Activated CD8-positive, alpha-beta T cell treated with anti-CD3 and anti-CD28 coated beads for 36 hours (primary cell): Measurements from ENCODE around the gene SYT12. TPM values are rescaled to one million over a fixed set of nuclear protein-coding genes. Genes with fewer than 3 reads are reported as not detected.
"Not testable (repeated sequence)": the region's sequence is repeated elsewhere in the genome, so short reads cannot be mapped to it uniquely, and the experiment has no call there.

ENCODE experiments used
- ATAC-seq: fragments of 200-7000 bp; cut with Tn5 transposase; one replicate; pipeline ENCODE4 v1.10.0; 2021; ENCODE audit warnings: mild to moderate bottlenecking, moderate library complexity
- CTCF ChIA-PET: fragments of 350-600 bp; sonication (Branson Sonifier 250); formaldehyde crosslinking; loops from one replicate; lab custom pipeline; 2021; ENCODE audit warnings: antibody characterized with exemption; lab: Charles Lee
- POLR2A ChIA-PET: fragments of 350-600 bp; sonication (Branson Sonifier 250); formaldehyde crosslinking; loops from one replicate; lab custom pipeline; 2021; ENCODE audit warnings: antibody characterized with exemption; lab: Charles Lee
- DNase-seq: peaks from one replicate; pipeline ENCODE4 v3.0.0-alpha.2; 2020
- H3K27ac Mint-ChIP-seq: one replicate; pipeline ENCODE4 v1.8.0; 2021; ENCODE audit warnings: mild to moderate bottlenecking, mixed read lengths
- H3K27me3 Mint-ChIP-seq: one replicate; pipeline ENCODE4 v1.8.0; 2021; ENCODE audit warnings: mixed read lengths
- H3K36me3 Mint-ChIP-seq: one replicate; pipeline ENCODE4 v1.8.0; 2021; ENCODE audit warnings: low read depth, mixed read lengths
- H3K4me1 Mint-ChIP-seq: one replicate; pipeline ENCODE4 v1.8.0; 2021; ENCODE audit warnings: low read depth, mixed read lengths
- H3K4me3 Mint-ChIP-seq: one replicate; pipeline ENCODE4 v1.8.0; 2021; ENCODE audit warnings: mild to moderate bottlenecking, moderate library complexity, mixed read lengths
- H3K9me3 Mint-ChIP-seq: one replicate; pipeline ENCODE4 v1.8.0; 2021; ENCODE audit warnings: mixed read lengths
- intact Hi-C: fragments of 100-400 bp; cut with micrococcal nuclease; formaldehyde crosslinking; loops from one replicate; pipeline ENCODE4 v1.10.0; 2022
- total RNA-seq, 2 experiments: library from RNA; stranded (reverse); gene quantifications; one replicate each; pipeline ENCODE4 v1.2.3, GENCODE V29; 2021
- TF ChIP-seq, protein P1 (sequence below): fragments of 200-600 bp; IDR thresholded peaks from one replicate; pipeline ENCODE4 v1.8.0; 2022; ENCODE audit warnings: antibody characterized with exemption, mild to moderate bottlenecking

The SYT12 gene
- total RNA-seq, 2 experiments from 2014 or later: not detected

DNA sequence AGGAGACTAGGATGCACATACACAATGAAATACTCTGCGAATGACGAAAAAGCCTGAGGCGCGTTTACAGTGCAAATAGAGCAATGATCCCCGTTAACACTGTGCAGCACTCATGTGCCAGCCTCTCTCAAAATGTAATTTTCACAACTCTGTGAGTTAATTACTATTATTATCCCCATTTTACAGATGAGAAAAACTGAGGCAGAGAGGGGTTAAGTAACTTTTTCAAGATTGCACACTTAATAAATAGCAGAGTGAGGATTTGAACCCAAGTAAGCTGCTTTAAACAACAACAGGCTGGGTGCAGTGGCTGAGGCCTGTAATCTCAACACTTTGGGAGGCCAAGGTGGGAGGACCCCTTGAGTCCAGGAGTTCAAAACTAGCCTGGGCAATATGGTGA, 21.6 kb upstream of the SYT12 start:
- Mint-ChIP-seq H3K4me1 (peaks cover 1% of the 10 kb centered on the region), H3K27me3 (peaks cover 3% of the 10 kb centered on the region), H3K36me3 (no peaks in the 10 kb centered on the region), H3K9me3 (no peaks in the 10 kb centered on the region), H3K27ac (no peak overlapping the region), H3K4me3 (no peak overlapping the region)
- ATAC-seq: no peak
- intact Hi-C loops: no loop called here
- DNase-seq: no peak
- TF ChIP-seq, protein P1, sequence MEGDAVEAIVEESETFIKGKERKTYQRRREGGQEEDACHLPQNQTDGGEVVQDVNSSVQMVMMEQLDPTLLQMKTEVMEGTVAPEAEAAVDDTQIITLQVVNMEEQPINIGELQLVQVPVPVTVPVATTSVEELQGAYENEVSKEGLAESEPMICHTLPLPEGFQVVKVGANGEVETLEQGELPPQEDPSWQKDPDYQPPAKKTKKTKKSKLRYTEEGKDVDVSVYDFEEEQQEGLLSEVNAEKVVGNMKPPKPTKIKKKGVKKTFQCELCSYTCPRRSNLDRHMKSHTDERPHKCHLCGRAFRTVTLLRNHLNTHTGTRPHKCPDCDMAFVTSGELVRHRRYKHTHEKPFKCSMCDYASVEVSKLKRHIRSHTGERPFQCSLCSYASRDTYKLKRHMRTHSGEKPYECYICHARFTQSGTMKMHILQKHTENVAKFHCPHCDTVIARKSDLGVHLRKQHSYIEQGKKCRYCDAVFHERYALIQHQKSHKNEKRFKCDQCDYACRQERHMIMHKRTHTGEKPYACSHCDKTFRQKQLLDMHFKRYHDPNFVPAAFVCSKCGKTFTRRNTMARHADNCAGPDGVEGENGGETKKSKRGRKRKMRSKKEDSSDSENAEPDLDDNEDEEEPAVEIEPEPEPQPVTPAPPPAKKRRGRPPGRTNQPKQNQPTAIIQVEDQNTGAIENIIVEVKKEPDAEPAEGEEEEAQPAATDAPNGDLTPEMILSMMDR: no peak
- CTCF ChIA-PET: no interaction called here
- POLR2A ChIA-PET: no interaction called here

DNA sequence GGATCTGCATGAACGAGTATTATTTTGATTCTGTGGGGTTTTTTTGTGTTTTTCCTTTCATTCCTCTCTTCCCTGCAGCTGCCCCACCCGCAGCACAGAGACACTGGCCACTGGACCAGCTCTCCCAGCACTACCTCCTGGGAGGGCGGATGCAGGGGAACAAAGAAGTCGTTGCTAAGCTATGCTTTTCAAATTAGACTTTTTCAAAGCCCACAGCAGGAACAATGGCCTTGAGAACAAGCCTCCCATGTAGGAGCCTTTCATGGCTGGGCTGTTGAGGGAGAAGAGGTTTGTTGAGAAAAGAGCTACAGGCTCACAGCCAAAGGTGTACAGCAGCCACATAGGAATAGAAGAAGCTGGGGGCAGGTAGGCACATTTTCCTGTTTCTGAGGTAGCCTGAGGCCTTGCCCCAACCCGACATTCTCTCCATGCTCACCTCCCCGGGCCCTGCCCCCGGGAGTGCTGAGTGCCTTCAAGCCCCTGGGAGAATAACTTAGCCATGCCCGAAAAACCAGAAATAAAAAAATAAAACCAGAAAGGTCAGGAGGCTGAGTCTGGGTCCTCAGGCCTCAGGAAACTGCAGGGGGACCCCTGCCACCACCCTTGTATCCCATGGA, 20.5 kb upstream of the SYT12 start:
- TF ChIP-seq, protein P1: no peak

GRCh38 chr11:67002921-67003411, 20.0 kb upstream of the SYT12 start:
- intact Hi-C loops: no loop called here
- TF ChIP-seq, protein P1: no peak
- CTCF ChIA-PET: no interaction called here
- no peak overlapping the region for H3K4me3 Mint-ChIP-seq
- no peak for ATAC-seq
- no peak overlapping the region for H3K27ac Mint-ChIP-seq
- no peaks in the 10 kb centered on the region for H3K27me3 Mint-ChIP-seq
- H3K36me3 Mint-ChIP-seq: no peaks in the 10 kb centered on the region
- no peak for DNase-seq
- no peaks in the 10 kb centered on the region for H3K9me3 Mint-ChIP-seq
- H3K4me1 Mint-ChIP-seq: peaks cover 2% of the 10 kb centered on the region
- POLR2A ChIA-PET: no interaction called here

More for the DNA sequence above, 20.5 kb upstream of the SYT12 start:
- Mint-ChIP-seq H3K9me3 (no peaks in the 10 kb centered on the region), H3K4me1 (peaks cover 2% of the 10 kb centered on the region), H3K27me3 (no peaks in the 10 kb centered on the region), H3K27ac (no peak overlapping the region), H3K4me3 (no peak overlapping the region), H3K36me3 (no peaks in the 10 kb centered on the region)
- ChIA-PET POLR2A (no interaction called here), CTCF (no interaction called here)
- DNase-seq (no peak), ATAC-seq (no peak)
- intact Hi-C loops: no loop called here

DNA sequence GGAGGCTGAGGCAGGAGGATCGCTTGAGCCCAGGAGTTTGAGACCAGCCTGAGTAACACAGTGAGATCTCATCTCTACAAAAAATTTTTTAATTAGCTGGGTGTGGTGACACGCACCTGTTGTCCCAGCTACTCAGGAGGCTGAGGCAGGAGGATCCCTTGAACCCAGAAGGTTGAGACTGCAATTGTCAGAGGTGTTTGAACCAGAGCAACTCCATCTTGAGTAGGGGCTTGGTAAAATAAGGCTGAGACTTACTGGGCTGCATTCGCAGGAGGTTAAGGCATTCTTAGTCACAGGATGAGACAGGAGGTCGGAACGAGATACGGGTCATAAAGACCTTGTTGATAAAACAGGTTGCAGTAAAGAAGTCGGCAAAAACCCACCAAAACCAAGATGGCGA, 17.7 kb upstream of the SYT12 start:
- DNase-seq, intact Hi-C loops, H3K27ac Mint-ChIP-seq, ATAC-seq, H3K9me3 Mint-ChIP-seq, POLR2A ChIA-PET, H3K4me1 Mint-ChIP-seq, H3K4me3 Mint-ChIP-seq, H3K36me3 Mint-ChIP-seq, CTCF ChIA-PET, H3K27me3 Mint-ChIP-seq: not testable (repeated sequence)

DNA sequence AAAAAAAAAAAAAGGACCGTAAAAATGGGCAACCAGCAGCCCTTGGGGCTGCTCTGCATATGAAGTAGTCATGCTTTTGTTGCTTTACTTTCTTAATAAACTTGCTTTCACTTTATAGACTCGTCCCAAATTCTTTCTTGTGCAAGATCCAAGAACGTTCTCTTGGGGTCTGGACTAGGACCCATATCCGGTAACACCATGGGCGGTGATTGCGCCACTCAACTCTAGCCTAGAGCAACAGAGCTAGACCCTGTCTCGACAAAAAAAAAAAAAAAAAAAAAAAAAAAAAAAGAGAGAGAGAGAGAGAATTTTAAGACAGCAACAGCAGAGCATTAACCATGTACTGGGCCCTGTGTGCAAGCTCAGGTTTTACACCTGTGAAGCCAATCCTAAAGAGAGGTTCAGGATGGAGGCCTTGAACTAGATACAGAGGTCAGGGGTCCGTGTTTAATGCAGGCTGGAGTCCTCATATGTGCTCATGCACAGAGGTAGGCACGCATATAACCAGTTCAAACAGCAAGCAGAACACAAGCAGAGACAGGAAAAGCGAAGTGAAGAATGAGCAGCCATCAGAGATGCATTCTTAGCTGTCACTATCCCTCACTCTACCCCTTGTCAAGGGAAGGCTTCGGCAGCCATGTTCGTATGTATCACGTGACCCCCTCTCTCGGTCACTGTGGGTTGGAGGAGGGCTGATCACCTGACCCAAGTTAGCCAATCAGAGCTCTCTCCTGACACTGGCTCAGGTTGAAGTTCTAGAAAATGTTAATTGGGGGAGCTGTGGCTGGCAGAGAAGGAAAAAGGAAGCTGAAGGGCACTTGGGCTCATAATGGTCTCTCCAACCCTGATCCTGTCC, 16.7 kb upstream of the SYT12 start:
- TF ChIP-seq, protein P1: no peak
- H3K9me3 Mint-ChIP-seq: no peaks in the 10 kb centered on the region
- CTCF ChIA-PET: no interaction called here

More for the DNA sequence above, 16.7 kb upstream of the SYT12 start:
- POLR2A ChIA-PET: no interaction called here
- H3K27me3 Mint-ChIP-seq: no peaks in the 10 kb centered on the region
- H3K27ac Mint-ChIP-seq: no peak overlapping the region
- intact Hi-C loops: no loop called here
- H3K36me3 Mint-ChIP-seq: no peaks in the 10 kb centered on the region
- ATAC-seq: peak; percentile 64
- H3K4me1 Mint-ChIP-seq: peaks cover 2% of the 10 kb centered on the region
- DNase-seq: peak; percentile 58
- H3K4me3 Mint-ChIP-seq: no peak overlapping the region
